ENCODE data around the gene NSG1.

GRCh38 chr4:4456816-4457578 is 70.1 kb downstream of the NSG1 start:
- TF ChIP-seq CTCF (IDR thresholded peaks at IDR 0.05 in 4 of 5, conservative IDR thresholded peaks at IDR 0.05 in 1 of 5) (no peak), POLR2A (IDR thresholded peaks at IDR 0.05) (no peak)

Data from gastrocnemius medialis (tissue), 4 donors.